ENCODE measurements around the gene PJA1.

The PJA1 gene

GRCh38 chrX:69138118-69138390 lies 27.2 kb downstream of the PJA1 start:
- Histone ChIP-seq H3K4me2 (ENCODE audit: low read length) (no peak overlapping the region), H4K20me1 (ENCODE audit: insufficient read depth, low read length) (no peaks in the 10 kb centered on the region), H2AFZ (ENCODE audit: low read depth, low read length) (no peak overlapping the region), H3K27ac (ENCODE audit: low read length) (no peak overlapping the region), H3K27me3 (ENCODE audit: low read depth, low read length) (no peaks in the 10 kb centered on the region), H3K79me2 (ENCODE audit: low read length) (no peaks in the 10 kb centered on the region), H3K4me1 (ENCODE audit: low read length) (no peaks in the 10 kb centered on the region), H3K36me3 (replicated peaks; ENCODE audit: low read depth, low read length) (no peaks in the 10 kb centered on the region), H3K4me3 (ENCODE audit: low read length) (no peak overlapping the region), H3K9ac (ENCODE audit: low read length) (no peak overlapping the region), H3K9me3 (ENCODE audit: insufficient read depth, low read length) (no peaks in the 10 kb centered on the region)
- TF ChIP-seq CTCF (IDR thresholded peaks at IDR 0.05; ENCODE audit: low read depth, low read length): no peak
- no peak for TF ChIP-seq EZH2phosphoT487 (IDR thresholded peaks at IDR 0.05; ENCODE audit: low read depth)

DNA sequence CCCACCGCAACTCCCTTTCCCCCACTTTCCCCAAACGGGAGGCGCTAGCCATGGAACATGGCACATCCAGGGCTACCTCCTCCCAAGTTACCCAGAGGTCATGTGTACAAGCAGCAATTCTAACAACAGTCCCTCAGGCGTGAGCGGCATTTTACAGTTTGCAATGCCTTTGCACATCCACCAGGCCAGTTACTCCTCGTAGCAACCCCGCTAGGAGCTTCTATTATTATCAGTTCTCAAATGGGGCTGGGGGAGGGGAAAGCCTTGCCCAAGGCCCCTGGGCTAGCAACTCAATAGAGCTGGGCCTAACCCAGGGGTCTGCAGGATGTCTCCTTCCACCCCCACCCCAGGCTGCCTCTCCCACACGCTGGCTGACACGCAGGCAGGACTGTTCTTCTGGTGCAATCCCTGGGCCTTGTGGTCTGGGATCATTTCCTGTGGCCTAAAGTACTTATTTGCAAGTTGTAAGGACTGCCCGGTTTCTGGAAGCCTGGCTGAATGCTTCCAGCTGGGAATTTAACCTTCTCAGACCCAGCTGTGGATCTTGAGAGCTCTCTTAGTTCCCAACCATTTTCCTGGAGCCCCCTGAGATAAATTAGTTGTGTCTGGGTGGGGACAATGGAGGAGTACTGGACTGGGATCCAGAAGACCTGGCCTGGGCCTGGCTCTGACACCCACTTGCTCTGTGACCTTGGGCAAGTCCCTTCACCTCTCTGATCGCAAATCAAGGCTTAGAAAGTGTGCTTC lies 27.7 kb downstream of the PJA1 start:
- Histone ChIP-seq H3K4me3 (ENCODE audit: low read length) (no peak overlapping the region), H3K4me2 (ENCODE audit: low read length) (no peak overlapping the region), H3K4me1 (ENCODE audit: low read length) (no peaks in the 10 kb centered on the region), H3K9ac (ENCODE audit: low read length) (no peak overlapping the region), H3K9me3 (ENCODE audit: insufficient read depth, low read length) (no peaks in the 10 kb centered on the region), H3K79me2 (ENCODE audit: low read length) (no peaks in the 10 kb centered on the region), H4K20me1 (ENCODE audit: insufficient read depth, low read length) (no peaks in the 10 kb centered on the region), H3K27me3 (ENCODE audit: low read depth, low read length) (no peaks in the 10 kb centered on the region), H2AFZ (ENCODE audit: low read depth, low read length) (no peak overlapping the region), H3K27ac (ENCODE audit: low read length) (no peak overlapping the region), H3K36me3 (replicated peaks; ENCODE audit: low read depth, low read length) (no peaks in the 10 kb centered on the region)
- no peak for TF ChIP-seq CTCF (IDR thresholded peaks at IDR 0.05; ENCODE audit: low read depth, low read length)
- no peak for TF ChIP-seq EZH2phosphoT487 (IDR thresholded peaks at IDR 0.05; ENCODE audit: low read depth)

DNA sequence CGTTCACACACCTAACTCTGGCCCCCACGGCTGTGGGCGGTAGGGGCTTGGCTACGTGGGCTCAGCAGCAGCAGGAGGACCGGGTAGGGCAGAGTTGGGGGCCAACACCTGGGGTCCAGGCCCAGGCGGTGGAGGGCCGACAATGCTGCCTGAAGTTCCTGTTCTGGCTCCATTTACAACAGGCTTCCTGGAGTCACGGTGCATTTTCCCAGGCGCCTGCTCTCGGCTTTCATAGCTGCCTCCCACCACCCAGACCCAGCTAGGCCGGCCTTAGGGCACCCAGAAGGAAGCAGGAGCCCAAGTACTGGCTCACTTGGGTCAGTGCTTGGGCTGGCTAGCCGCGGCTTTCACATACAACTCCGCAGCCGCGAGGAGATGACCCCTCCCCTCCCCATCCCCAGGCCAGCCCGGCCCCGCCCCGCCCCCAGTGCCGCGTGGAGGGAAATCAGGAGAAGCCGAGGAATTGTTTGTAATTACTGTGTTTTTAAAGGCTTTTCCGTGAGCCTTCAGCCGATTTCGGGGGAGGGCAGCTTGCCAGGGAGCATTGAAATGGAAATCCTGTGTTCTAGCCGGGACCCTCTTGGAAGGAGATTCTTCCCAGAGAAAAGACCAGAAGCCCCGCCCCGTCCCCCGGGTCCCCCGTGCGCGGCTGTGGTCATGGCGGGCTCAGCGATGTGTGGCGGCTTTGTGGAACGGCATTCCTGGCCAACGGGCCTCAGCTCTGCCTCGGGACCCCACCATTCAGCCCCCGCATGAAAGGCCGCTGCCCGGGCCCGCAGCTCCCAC lies 28.5 kb downstream of the PJA1 start:
- no peak overlapping the region for H2AFZ ChIP-seq (ENCODE audit: low read depth, low read length)
- H3K4me2 ChIP-seq (ENCODE audit: low read length): no peak overlapping the region
- no peaks in the 10 kb centered on the region for H3K79me2 ChIP-seq (ENCODE audit: low read length)
- no peaks in the 10 kb centered on the region for H4K20me1 ChIP-seq (ENCODE audit: insufficient read depth, low read length)
- H3K27ac ChIP-seq (ENCODE audit: low read length): no peak overlapping the region
- no peaks in the 10 kb centered on the region for H3K36me3 ChIP-seq (replicated peaks; ENCODE audit: low read depth, low read length)
- H3K4me3 ChIP-seq (ENCODE audit: low read length): no peak overlapping the region
- H3K4me1 ChIP-seq (ENCODE audit: low read length): no peaks in the 10 kb centered on the region
- H3K27me3 ChIP-seq (ENCODE audit: low read depth, low read length): no peaks in the 10 kb centered on the region
- no peak for TF ChIP-seq EZH2phosphoT487 (IDR thresholded peaks at IDR 0.05; ENCODE audit: low read depth)
- no peak for TF ChIP-seq CTCF (IDR thresholded peaks at IDR 0.05; ENCODE audit: low read depth, low read length)
- H3K9ac ChIP-seq (ENCODE audit: low read length): no peak overlapping the region
- H3K9me3 ChIP-seq (ENCODE audit: insufficient read depth, low read length): no peaks in the 10 kb centered on the region

- Histone ChIP-seq H4K20me1 (ENCODE audit: insufficient read depth, low read length) (no peaks in the 10 kb centered on the region), H3K4me3 (ENCODE audit: low read length) (no peak overlapping the region), H3K79me2 (ENCODE audit: low read length) (no peaks in the 10 kb centered on the region), H3K4me2 (ENCODE audit: low read length) (no peak overlapping the region), H3K4me1 (ENCODE audit: low read length) (no peaks in the 10 kb centered on the region), H3K27ac (ENCODE audit: low read length) (no peak overlapping the region), H3K36me3 (replicated peaks; ENCODE audit: low read depth, low read length) (no peaks in the 10 kb centered on the region), H3K27me3 (ENCODE audit: low read depth, low read length) (no peaks in the 10 kb centered on the region), H2AFZ (ENCODE audit: low read depth, low read length) (no peak overlapping the region), H3K9me3 (ENCODE audit: insufficient read depth, low read length) (no peaks in the 10 kb centered on the region), H3K9ac (ENCODE audit: low read length) (no peak overlapping the region)
- TF ChIP-seq EZH2phosphoT487 (IDR thresholded peaks at IDR 0.05; ENCODE audit: low read depth): no peak
- peak; percentile 28 for TF ChIP-seq CTCF (IDR thresholded peaks at IDR 0.05; ENCODE audit: low read depth, low read length)
Observed at GRCh38 chrX:69133921-69134542, 31.2 kb downstream of the PJA1 start.
